Thymus (tissue), 11 donors: ENCODE measurements around the gene TF. TPM values are rescaled to one million over a fixed set of nuclear protein-coding genes. Genes with fewer than 3 reads are reported as not detected.

Source experiments
- DNase-seq, 9 donors: peaks; one replicate each; pipeline ENCODE4 v3.0.0-alpha.2; 2013; ENCODE audit warnings: low spot score in 9 of 9, low read depth in 6 of 9, missing footprints in 1 of 9
- H3K27ac ChIP-seq, 2 donors: one replicate each; pipeline ENCODE4 v1.5.1; 2013; ENCODE audit warnings: control low read depth in 1 of 2, low read depth in 1 of 2, low read length in 1 of 2, mild to moderate bottlenecking in 1 of 2, moderate library complexity in 1 of 2
- H3K27me3 ChIP-seq, 2 donors: one replicate each; pipeline ENCODE4 v1.5.1; 2013; ENCODE audit warnings: low read length in 1 of 2; ENCODE audit not compliant: control insufficient read depth in 2 of 2, insufficient read depth in 1 of 2
- H3K36me3 ChIP-seq, 2 donors: one replicate each; pipeline ENCODE4 v1.5.1; 2013; ENCODE audit warnings: low read length in 1 of 2, mild to moderate bottlenecking in 1 of 2, moderate library complexity in 1 of 2; ENCODE audit not compliant: control insufficient read depth in 2 of 2, insufficient read depth in 2 of 2
- H3K4me1 ChIP-seq, 2 donors: one replicate each; pipeline ENCODE4 v1.5.1; 2013; ENCODE audit warnings: low read length in 2 of 2; ENCODE audit not compliant: control insufficient read depth in 2 of 2, insufficient read depth in 2 of 2
- H3K4me3 ChIP-seq, 2 donors: one replicate each; pipeline ENCODE4 v1.5.1; 2013; ENCODE audit warnings: low read length in 2 of 2, control low read depth in 1 of 2, mild to moderate bottlenecking in 1 of 2
- H3K9me3 ChIP-seq, 2 donors: one replicate each; pipeline ENCODE4 v1.5.1; 2013; ENCODE audit warnings: low read length in 1 of 2, mild to moderate bottlenecking in 1 of 2; ENCODE audit not compliant: control insufficient read depth in 2 of 2, insufficient read depth in 1 of 2
- WGBS: extraction: QIAGEN DNeasy Blood & Tissue Kit; methylation state at CpG from one replicate; pipeline ENCODE4 v1.1.7; 2013; 5-methylcytosine and 5-hydroxymethylcytosine counted together
- polyA plus RNA-seq: library from polyadenylated mRNA; stranded (reverse); fragments of 200-250 nt; gene quantifications from one replicate; pipeline ENCODE4 v1.2.3, GENCODE V29; 2013
- total RNA-seq: library from RNA; stranded (reverse); fragments of 120-200 nt; gene quantifications from one replicate; pipeline ENCODE4 v1.2.4, GENCODE V29; 2013
- donor health status: healthy.

Gene TF
- total and polyA plus RNA-seq, 2 donors: 1.9 to 2.9 TPM

GRCh38 chr3:133759740-133760305, 13.6 kb downstream of the TF start:
- Histone ChIP-seq H3K27ac (no peak overlapping the region), H3K27me3 (peaks cover 0 to 4% of the 10 kb centered on the region in 2 donors), H3K4me1 (no peaks in the 10 kb centered on the region), H3K9me3 (no peaks in the 10 kb centered on the region), H3K4me3 (no peak overlapping the region), H3K36me3 (no peaks in the 10 kb centered on the region)
- no peak for DNase-seq
- WGBS: 83% methylated on average over 2 of the region's 2 CpGs

GRCh38 chr3:133760916-133761315, 14.7 kb downstream of the TF start:
- no peaks in the 10 kb centered on the region for H3K36me3 ChIP-seq
- no peak overlapping the region for H3K4me3 ChIP-seq
- no peak for DNase-seq
- no peak overlapping the region for H3K27ac ChIP-seq
- 95% methylated on average over 2 of the region's 2 CpGs for WGBS
- H3K4me1 ChIP-seq: no peaks in the 10 kb centered on the region
- H3K9me3 ChIP-seq: no peaks in the 10 kb centered on the region
- peaks cover 0 to 4% of the 10 kb centered on the region in 2 donors for H3K27me3 ChIP-seq

GRCh38 chr3:133761605-133762484, 15.7 kb downstream of the TF start:
- no peaks in the 10 kb centered on the region for H3K9me3 ChIP-seq
- H3K4me1 ChIP-seq: no peaks in the 10 kb centered on the region
- WGBS: 95% methylated on average over 6 of the region's 6 CpGs
- DNase-seq: no peak
- no peak overlapping the region for H3K27ac ChIP-seq
- H3K4me3 ChIP-seq: no peak overlapping the region
- no peaks in the 10 kb centered on the region for H3K36me3 ChIP-seq
- peaks cover 0 to 3% of the 10 kb centered on the region in 2 donors for H3K27me3 ChIP-seq

- Histone ChIP-seq H3K9me3 (no peaks in the 10 kb centered on the region), H3K4me1 (no peaks in the 10 kb centered on the region), H3K27ac (no peak overlapping the region), H3K4me3 (no peak overlapping the region), H3K36me3 (no peaks in the 10 kb centered on the region), H3K27me3 (no peaks in the 10 kb centered on the region)
- no peak for DNase-seq
- 97% methylated on average over 3 of the region's 3 CpGs for WGBS
Observed at GRCh38 chr3:133762539-133762938, 16.3 kb downstream of the TF start.

GRCh38 chr3:133763797-133764683, 17.8 kb downstream of the TF start:
- no peak overlapping the region for H3K4me3 ChIP-seq
- no peak overlapping the region for H3K27ac ChIP-seq
- no peaks in the 10 kb centered on the region for H3K4me1 ChIP-seq
- no peaks in the 10 kb centered on the region for H3K9me3 ChIP-seq
- H3K27me3 ChIP-seq: no peaks in the 10 kb centered on the region
- H3K36me3 ChIP-seq: no peaks in the 10 kb centered on the region
- no peak for DNase-seq
- 90% methylated on average over 6 of the region's 6 CpGs for WGBS

- no peaks in the 10 kb centered on the region for H3K27me3 ChIP-seq
- no peak overlapping the region for H3K4me3 ChIP-seq
- no peaks in the 10 kb centered on the region for H3K36me3 ChIP-seq
- no peaks in the 10 kb centered on the region for H3K9me3 ChIP-seq
- no peaks in the 10 kb centered on the region for H3K4me1 ChIP-seq
- no peak overlapping the region for H3K27ac ChIP-seq
- no peak for DNase-seq
Observed at GRCh38 chr3:133765256-133765655, 19.1 kb downstream of the TF start.

GRCh38 chr3:133767607-133768006, 21.4 kb downstream of the TF start:
- H3K4me1 ChIP-seq: no peaks in the 10 kb centered on the region
- H3K27ac ChIP-seq: no peak overlapping the region
- 96% methylated on average over 1 of the region's 1 CpG for WGBS
- no peak for DNase-seq
- no peaks in the 10 kb centered on the region for H3K27me3 ChIP-seq
- no peaks in the 10 kb centered on the region for H3K36me3 ChIP-seq
- no peak overlapping the region for H3K4me3 ChIP-seq
- no peaks in the 10 kb centered on the region for H3K9me3 ChIP-seq

- H3K27me3 ChIP-seq: no peaks in the 10 kb centered on the region
- no peak for DNase-seq
- WGBS: 96% methylated on average over 3 of the region's 3 CpGs
Observed at GRCh38 chr3:133769536-133769935, 23.3 kb downstream of the TF start.

GRCh38 chr3:133773732-133774131, 27.5 kb downstream of the TF start:
- Histone ChIP-seq H3K9me3 (no peaks in the 10 kb centered on the region), H3K4me1 (no peaks in the 10 kb centered on the region), H3K4me3 (no peak overlapping the region), H3K27ac (no peak overlapping the region), H3K36me3 (no peaks in the 10 kb centered on the region), H3K27me3 (peaks cover 0 to 2% of the 10 kb centered on the region in 2 donors)
- WGBS: 97% methylated on average over 3 of the region's 3 CpGs
- DNase-seq: no peak

More at GRCh38 chr3:133769536-133769935, 23.3 kb downstream of the TF start:
- Histone ChIP-seq H3K4me1 (no peaks in the 10 kb centered on the region), H3K27ac (no peak overlapping the region), H3K9me3 (no peaks in the 10 kb centered on the region), H3K4me3 (no peak overlapping the region), H3K36me3 (no peaks in the 10 kb centered on the region)
